Measurements from ENCODE around the gene CD320. TPM values are rescaled to one million over a fixed set of nuclear protein-coding genes. Genes with fewer than 3 reads are reported as not detected.

CD320 gene
- total RNA-seq (2022; extraction: Qiagen RNA extraction; ENCODE audit: low read depth): 65.7 to 102 TPM (median 95.2 TPM) in 5 replicates

DNA sequence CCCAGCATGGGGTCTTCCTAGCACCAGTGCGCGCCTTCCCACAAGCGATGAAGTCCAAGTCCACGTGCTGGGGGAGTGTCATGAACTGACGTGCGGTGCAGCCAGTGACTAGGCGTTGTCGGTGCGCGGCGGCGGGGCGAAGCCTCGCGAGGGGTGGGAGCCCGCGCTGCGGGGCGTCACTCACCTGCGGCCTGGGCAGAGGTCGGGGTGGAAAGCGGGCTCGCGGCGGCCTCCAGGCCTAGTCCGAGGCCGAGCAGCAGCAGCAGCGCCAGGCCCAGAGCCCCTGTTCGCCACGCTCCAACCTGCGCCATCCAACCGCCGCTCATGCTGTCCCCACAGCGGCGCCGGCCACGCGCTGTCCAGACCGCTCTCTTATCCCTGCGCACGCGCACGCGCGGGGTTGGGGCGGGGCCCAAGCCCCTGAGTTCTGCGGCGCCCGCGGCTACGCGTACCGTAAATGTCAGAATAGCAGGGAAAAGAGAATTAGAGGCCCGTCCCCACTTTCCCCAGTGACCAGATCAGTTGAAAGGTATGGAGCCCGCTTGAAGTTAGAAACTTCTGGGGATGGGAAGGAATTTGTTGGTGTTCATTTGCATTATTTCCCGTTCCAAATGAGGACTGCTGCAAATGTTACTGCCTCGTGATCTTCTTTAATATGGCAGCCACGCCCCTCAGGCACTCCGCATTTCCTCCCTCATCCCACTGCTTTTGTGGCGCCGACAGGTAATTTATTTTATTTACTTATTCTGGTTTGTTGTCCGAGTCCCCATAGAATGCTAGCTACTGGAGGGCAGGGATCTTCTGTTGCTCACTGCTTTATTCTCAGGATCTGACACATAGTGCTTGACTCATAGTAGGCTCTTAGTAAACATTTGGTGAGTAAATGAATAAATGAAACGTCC, at the start of gene CD320:
Gene CD320, minus strand, starts transcription at position 394 of the 902 bp plus-strand sequence. Its CDS starts 68 bp downstream, at position 326.

GRCh38 chr19:8342684-8343482, 34.7 kb upstream of the CD320 start, which contains the start of gene KANK3:
TSS of gene KANK3 (minus strand) at chr19:8343262. CDS start at chr19:8337828, 5,434 bp downstream.

DNA sequence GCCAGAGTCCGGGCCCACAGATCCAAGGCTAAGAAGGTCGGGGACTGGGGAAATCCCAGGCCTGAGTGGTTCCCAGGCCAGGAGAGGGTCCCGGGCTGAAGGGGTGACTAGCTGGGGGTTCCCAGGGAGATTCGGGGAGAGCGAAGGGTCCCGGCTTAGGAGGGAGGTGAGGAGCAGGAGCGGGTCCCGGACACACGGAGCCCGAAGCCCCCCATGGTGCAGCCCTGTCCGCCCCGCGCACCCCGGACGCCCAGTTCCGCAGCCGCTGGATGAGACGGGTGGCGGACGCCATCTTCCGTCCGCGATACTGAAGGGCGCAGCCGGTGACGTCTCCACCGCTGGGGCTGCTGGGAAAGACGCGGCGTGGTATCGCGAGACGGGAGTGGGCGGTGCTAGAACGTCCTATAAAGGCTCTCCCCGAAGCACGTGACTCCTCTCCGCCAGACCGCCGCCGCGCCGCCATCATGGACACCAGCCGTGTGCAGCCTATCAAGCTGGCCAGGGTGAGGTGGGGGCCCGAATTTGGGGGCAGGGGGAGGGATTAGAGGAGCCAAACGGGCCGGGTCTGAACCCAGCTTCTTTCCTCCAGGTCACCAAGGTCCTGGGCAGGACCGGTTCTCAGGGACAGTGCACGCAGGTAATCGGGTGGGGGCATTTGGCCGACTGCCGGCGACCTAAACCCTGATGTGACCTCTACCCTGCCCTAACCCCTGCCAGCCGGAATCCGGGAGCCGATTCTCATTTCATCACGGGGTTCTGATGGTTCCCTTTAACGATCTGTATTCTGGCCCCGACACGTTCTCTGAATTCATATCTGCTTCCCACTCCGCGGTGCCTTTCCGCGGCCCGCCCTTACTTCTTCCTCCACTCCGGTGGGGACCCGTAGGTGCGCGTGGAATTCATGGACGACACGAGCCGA, 13.2 kb upstream of the CD320 start, which contains the start of the genes NDUFA7 and RPS28:
Gene NDUFA7, minus strand, starts transcription at position 309 of the 919 bp plus-strand sequence. Its CDS starts 17 bp downstream, at position 292.
Gene RPS28, plus strand, starts transcription at position 430 of the 919 bp plus-strand sequence. Its CDS starts 35 bp downstream, at position 465.

Other genes starting within 250 kb of the CD320 start
- not detected in 5 replicates for gene FBN3, start 158.8 kb downstream of the CD320 start, total RNA-seq (2022; extraction: Qiagen RNA extraction; ENCODE audit: low read depth)
- gene CERS4, start 99.0 kb downstream of the CD320 start, total RNA-seq (2022; extraction: Qiagen RNA extraction; ENCODE audit: low read depth): 2.1 to 3.9 TPM (median 3.3 TPM) in 5 replicates
- gene NDUFA7, start 13.0 kb upstream of the CD320 start, total RNA-seq (2022; extraction: Qiagen RNA extraction; ENCODE audit: low read depth): 87.3 to 101 TPM (median 88.1 TPM) in 5 replicates
- gene RPS28, start 13.1 kb upstream of the CD320 start, total RNA-seq (2022; extraction: Qiagen RNA extraction; ENCODE audit: low read depth): 438 to 973 TPM (median 861 TPM) in 5 replicates
- gene KANK3, start 34.9 kb upstream of the CD320 start, total RNA-seq (2022; extraction: Qiagen RNA extraction; ENCODE audit: low read depth): 3.7 to 6.7 TPM (median 4.6 TPM) in 5 replicates
- gene ANGPTL4, start 55.8 kb upstream of the CD320 start, total RNA-seq (2022; extraction: Qiagen RNA extraction; ENCODE audit: low read depth): 354 to 441 TPM (median 395 TPM) in 5 replicates
- gene RAB11B, start 82.0 kb upstream of the CD320 start, total RNA-seq (2022; extraction: Qiagen RNA extraction; ENCODE audit: low read depth): 90.4 to 98.9 TPM (median 98.2 TPM) in 5 replicates
- 15.0 to 20.6 TPM (median 16.6 TPM) in 5 replicates for gene MARCHF2, start 104.9 kb upstream of the CD320 start, total RNA-seq (2022; extraction: Qiagen RNA extraction; ENCODE audit: low read depth)
- gene HNRNPM, start 136.6 kb upstream of the CD320 start, total RNA-seq (2022; extraction: Qiagen RNA extraction; ENCODE audit: low read depth): 224 to 272 TPM (median 232 TPM) in 5 replicates
- 0.08 to 0.19 TPM (median 0.13 TPM) in 4 of 5 replicates, not detected in the other for gene PRAM1, start 194.3 kb upstream of the CD320 start, total RNA-seq (2022; extraction: Qiagen RNA extraction; ENCODE audit: low read depth)
- 14.8 to 18.2 TPM (median 16.3 TPM) in 5 replicates for gene ZNF414, start 205.8 kb upstream of the CD320 start, total RNA-seq (2022; extraction: Qiagen RNA extraction; ENCODE audit: low read depth)

All from A549 treated with GW870086 at 1 μM for 4 hours (cell line).